HG02840 (cell line): Measurements from ENCODE around the gene SNX6.
"Not testable (repeated sequence)": the region's sequence is repeated elsewhere in the genome, so short reads cannot be mapped to it uniquely, and the experiment has no call there.

Experiments
- ATAC-seq: cut with Tn5 transposase; IDR thresholded peaks from one replicate; pipeline ENCODE4 v1.9.1; 2021; ENCODE audit warnings: mild to moderate bottlenecking, moderate library complexity, moderate number of reproducible peaks; ENCODE audit not compliant: unreplicated experiment, low FRiP score

The SNX6 gene

GRCh38 chr14:34571771-34572170 lies 58.2 kb downstream of the SNX6 start:
- ATAC-seq = no peak

GRCh38 chr14:34569750-34570149 lies 60.2 kb downstream of the SNX6 start:
- ATAC-seq = no peak

GRCh38 chr14:34568803-34569202 lies 61.1 kb downstream of the SNX6 start:
- no peak for ATAC-seq

- ATAC-seq = no peak
Observed at GRCh38 chr14:34562776-34563150, 67.2 kb downstream of the SNX6 start.

GRCh38 chr14:34562037-34562775 lies 67.7 kb downstream of the SNX6 start:
- ATAC-seq = not testable (repeated sequence)

- peak; percentile 54 for ATAC-seq
Observed at GRCh38 chr14:34556498-34556829, 73.5 kb downstream of the SNX6 start.

GRCh38 chr14:34555583-34556497 lies 74.1 kb downstream of the SNX6 start:
- peak; percentile 76 for ATAC-seq

GRCh38 chr14:34554540-34555250 lies 75.3 kb downstream of the SNX6 start:
- ATAC-seq = no peak

GRCh38 chr14:34549276-34549966 lies 80.5 kb downstream of the SNX6 start:
- not testable (repeated sequence) for ATAC-seq

- no peak for ATAC-seq
Observed at GRCh38 chr14:34548472-34548981, 81.4 kb downstream of the SNX6 start.

GRCh38 chr14:34547136-34547520 lies 82.8 kb downstream of the SNX6 start:
- peak; percentile 44 for ATAC-seq

- ATAC-seq = peak; percentile 80
Observed at GRCh38 chr14:34546272-34547135, 83.4 kb downstream of the SNX6 start.

GRCh38 chr14:34540181-34541059 lies 89.5 kb downstream of the SNX6 start:
- not testable (repeated sequence) for ATAC-seq

- peak; percentile 100 for ATAC-seq
Observed at GRCh38 chr14:34539407-34540180, 90.4 kb downstream of the SNX6 start, which contains the start of gene EAPP. Gene EAPP (minus strand): TSS chr14:34539701. CDS start chr14:34539628, 73 bp downstream.

GRCh38 chr14:34538871-34539406 lies 91.0 kb downstream of the SNX6 start:
- ATAC-seq = no peak

- not testable (repeated sequence) for ATAC-seq
Observed at GRCh38 chr14:34538096-34538495, 91.9 kb downstream of the SNX6 start.

GRCh38 chr14:34537677-34538009 lies 92.3 kb downstream of the SNX6 start:
- ATAC-seq = no peak
